Stimulated activated CD8-positive, alpha-beta memory T cell treated with anti-CD3 and anti-CD28 coated beads, Interleukin-15, amount 100 ng/mL, for 1 hour (primary cell): ENCODE data around the gene CIRBP.

Experiments used
- DNase-seq: peaks from one replicate; pipeline ENCODE4 v3.0.0-alpha.2; 2020; ENCODE audit warnings: low read depth

The CIRBP gene

GRCh38 chr19:1281569-1282287 lies 12.6 kb downstream of the CIRBP start:
- no peak for DNase-seq

GRCh38 chr19:1282588-1283206 lies 13.6 kb downstream of the CIRBP start:
- DNase-seq, result no peak

- no peak for DNase-seq
Measured at GRCh38 chr19:1283207-1283916, 14.2 kb downstream of the CIRBP start.

GRCh38 chr19:1283917-1284292 lies 14.8 kb downstream of the CIRBP start:
- no peak for DNase-seq

GRCh38 chr19:1284293-1284978 lies 15.3 kb downstream of the CIRBP start:
- DNase-seq, result no peak

GRCh38 chr19:1284979-1285736 lies 16.0 kb downstream of the CIRBP start:
- no peak for DNase-seq

- no peak for DNase-seq
Measured at GRCh38 chr19:1285737-1286360, 16.7 kb downstream of the CIRBP start, which contains the start of gene EFNA2. EFNA2 (plus strand) TSS chr19:1285873; CDS start chr19:1286169, 296 bp downstream.

GRCh38 chr19:1286487-1287353 lies 17.6 kb downstream of the CIRBP start:
- no peak for DNase-seq

- no peak for DNase-seq
Measured at GRCh38 chr19:1287354-1288225, 18.5 kb downstream of the CIRBP start.

GRCh38 chr19:1288226-1288612 lies 19.1 kb downstream of the CIRBP start:
- DNase-seq, result no peak

- no peak for DNase-seq
Measured at GRCh38 chr19:1288833-1289685, 19.9 kb downstream of the CIRBP start.

- no peak for DNase-seq
Measured at GRCh38 chr19:1289686-1290025, 20.5 kb downstream of the CIRBP start.

- no peak for DNase-seq
Measured at GRCh38 chr19:1290196-1290702, 21.1 kb downstream of the CIRBP start.

- no peak for DNase-seq
Measured at GRCh38 chr19:1290703-1291651, 21.8 kb downstream of the CIRBP start.

- no peak for DNase-seq
Measured at GRCh38 chr19:1291761-1292418, 22.8 kb downstream of the CIRBP start.

GRCh38 chr19:1292419-1293151 lies 23.5 kb downstream of the CIRBP start:
- DNase-seq, result no peak
